SK-N-SH (cell line): ENCODE data around the gene ZBED1. TPM values are rescaled to one million over a fixed set of nuclear protein-coding genes. Genes with fewer than 3 reads are reported as not detected.

Source experiments
- CTCF ChIA-PET: fragments of 300-600, 350-600 bp; formaldehyde crosslinking; extraction: SDS; loops from one replicate; lab custom pipeline; 2021; lab: Yijun Ruan, JAX
- POLR2A ChIA-PET: fragments of 350-600 bp; sonication (Branson Sonifier 250); formaldehyde crosslinking; extraction: SDS; loops from one replicate; lab custom pipeline; 2020; ENCODE audit warnings: antibody characterized with exemption, inconsistent platforms; lab: Yijun Ruan, JAX
- DNase-seq: peaks from one replicate; pipeline ENCODE4 v3.0.0; 2012
- H2AFZ ChIP-seq: fragments of 200-600 bp; sonication (generic); 2 replicates; pipeline ENCODE4 v1.8.1; 2016; ENCODE audit warnings: antibody characterized with exemption, mild to moderate bottlenecking, low read depth
- H3F3A ChIP-seq: fragments of 200-600 bp; sonication (generic); replicated peaks from 2 replicates; pipeline ENCODE3; 2016; ENCODE audit warnings: antibody characterized with exemption, mild to moderate bottlenecking; ENCODE audit not compliant: insufficient read depth
- H3K27ac ChIP-seq, 2 experiments: fragments of 200-500 bp in 1 of 2; fragments of 200-600 bp in 1 of 2; sonication (Bioruptor generic) in 1 of 2; sonication (generic), shearing (Covaris generic) in 1 of 2; 2 replicates each; pipeline versions ENCODE4 v1.5.1 to v1.6.1; 2014 to 2016; ENCODE audit warnings: low read depth in 2 of 2, inconsistent platforms in 1 of 2, low read length in 1 of 2, mild to moderate bottlenecking in 1 of 2, mixed read lengths in 1 of 2
- H3K27me3 ChIP-seq: fragments of 200-600 bp; sonication (generic), shearing (Covaris generic); 2 replicates; pipeline ENCODE4 v1.6.1; 2016; ENCODE audit warnings: mixed run types; ENCODE audit not compliant: insufficient read depth
- H3K36me3 ChIP-seq, 2 experiments: fragments of 200-500 bp in 1 of 2; fragments of 200-600 bp in 1 of 2; sonication (Bioruptor generic) in 1 of 2; sonication (generic) in 1 of 2; replicated peaks in 1 of 2; 2 replicates each; pipeline versions ENCODE3 to v1.5.1; 2014 to 2016; ENCODE audit warnings: low read length in 1 of 2, mild to moderate bottlenecking in 1 of 2; ENCODE audit not compliant: insufficient read depth in 2 of 2, control insufficient read depth in 1 of 2
- H3K4me1 ChIP-seq, 2 experiments: fragments of 200-500 bp in 1 of 2; fragments of 200-600 bp in 1 of 2; sonication (Bioruptor generic) in 1 of 2; sonication (generic), shearing (Covaris generic) in 1 of 2; 2 replicates each; pipeline versions ENCODE4 v1.5.1 to v1.6.1; 2014 to 2016; ENCODE audit warnings: low read depth in 1 of 2, low read length in 1 of 2, mixed run types in 1 of 2; ENCODE audit not compliant: insufficient read depth in 2 of 2, control insufficient read depth in 1 of 2
- H3K4me2 ChIP-seq: fragments of 200-600 bp; sonication (generic), shearing (Covaris generic); 2 replicates; pipeline ENCODE4 v1.6.1; 2017; ENCODE audit warnings: mixed run types
- H3K4me3 ChIP-seq, 2 experiments: fragments of 200-500 bp in 1 of 2; fragments of 200-600 bp in 1 of 2; sonication (Bioruptor generic) in 1 of 2; sonication (generic), shearing (Covaris generic) in 1 of 2; 2 replicates each; pipeline versions ENCODE4 v1.5.1 to v1.8.1; 2014 to 2016; ENCODE audit warnings: low read depth in 2 of 2, inconsistent platforms in 1 of 2, low read length in 1 of 2, mild to moderate bottlenecking in 1 of 2, mixed read lengths in 1 of 2, moderate library complexity in 1 of 2
- H3K79me2 ChIP-seq: fragments of 200-600 bp; sonication (generic); 2 replicates; pipeline ENCODE4 v1.8.1; 2017; ENCODE audit warnings: mild to moderate bottlenecking; ENCODE audit not compliant: insufficient read depth
- H3K9ac ChIP-seq: fragments of 200-600 bp; sonication (generic); 2 replicates; pipeline ENCODE4 v1.6.1; 2017; ENCODE audit warnings: mixed run types
- H3K9me2 ChIP-seq: fragments of 200-600 bp; sonication (generic); 2 replicates; pipeline ENCODE4 v1.6.1; 2017; ENCODE audit warnings: mixed run types
- H3K9me3 ChIP-seq: fragments of 200-600 bp; sonication (generic); 2 replicates; pipeline ENCODE4 v1.6.1; 2017; ENCODE audit warnings: mixed run types, mild to moderate bottlenecking, moderate library complexity
- H4K20me1 ChIP-seq: fragments of 200-600 bp; sonication (generic); 2 replicates; pipeline ENCODE4 v1.6.1; 2017; ENCODE audit warnings: mild to moderate bottlenecking, mixed run types; ENCODE audit not compliant: insufficient read depth
- CHD2 ChIP-seq: fragments of 150-350 bp; IDR thresholded peaks from 2 replicates; pipeline ENCODE4 v1.6.1; 2018; ENCODE audit warnings: low read length; ENCODE audit not compliant: partially characterized antibody
- ELF1 ChIP-seq: IDR thresholded peaks from 2 replicates; pipeline ENCODE4 v1.4.0; 2012
- GABPA ChIP-seq: IDR thresholded peaks from 2 replicates; pipeline ENCODE4 v1.4.0; 2012; ENCODE audit warnings: low read depth, mild to moderate bottlenecking
- MEF2A ChIP-seq: IDR thresholded peaks from 2 replicates; pipeline ENCODE4 v1.4.0; 2012; ENCODE audit warnings: low read depth, borderline replicate concordance
- MXI1 ChIP-seq: IDR thresholded peaks from 2 replicates; pipeline ENCODE4 v1.6.1; 2012; ENCODE audit warnings: mild to moderate bottlenecking, low read depth, low read length, improper control_type of control experiment
- POLR2AphosphoS5 ChIP-seq: IDR thresholded peaks from 2 replicates; pipeline ENCODE4 v1.6.1; 2012; ENCODE audit warnings: low read depth, low read length
- RFX5 ChIP-seq: IDR thresholded peaks from 2 replicates; pipeline ENCODE4 v1.6.1; 2012; ENCODE audit warnings: mild to moderate bottlenecking, improper control_type of control experiment, low read length
- RXRA ChIP-seq: IDR thresholded peaks from 2 replicates; pipeline ENCODE4 v1.4.0; 2012; ENCODE audit warnings: low read depth, mild to moderate bottlenecking, borderline replicate concordance
- SMC3 ChIP-seq: IDR thresholded peaks from 2 replicates; pipeline ENCODE4 v1.6.1; 2012; ENCODE audit warnings: low read depth, low read length, improper control_type of control experiment
- TCF12 ChIP-seq: IDR thresholded peaks from 2 replicates; pipeline ENCODE4 v1.4.0; 2012
- TEAD4 ChIP-seq: IDR thresholded peaks from 2 replicates; pipeline ENCODE4 v1.4.0; 2012; ENCODE audit warnings: mild to moderate bottlenecking, borderline replicate concordance; ENCODE audit not compliant: insufficient read depth
- YY1 ChIP-seq: IDR thresholded peaks from 2 replicates; pipeline ENCODE4 v1.4.0; 2012; ENCODE audit warnings: low read depth, mild to moderate bottlenecking
- WGBS: methylation state at CpG from one replicate; pipeline ENCODE4 v1.1.6; 2017; ENCODE audit warnings: low lambda C conversion rate; 5-methylcytosine and 5-hydroxymethylcytosine counted together
- polyA plus RNA-seq, 3 experiments: library from polyadenylated mRNA; depleted of rRNA; stranded (reverse); fragments of >200 nt; gene quantifications; 2 replicates each; pipeline ENCODE4 v1.2.3, GENCODE V29; 2012
- TF ChIP-seq, protein P1 (sequence below): IDR thresholded peaks from 2 replicates; pipeline ENCODE4 v1.4.0; 2012; ENCODE audit warnings: low read depth
- TF ChIP-seq, protein P2 (sequence below): fragments of 150-350 bp; IDR thresholded peaks from 2 replicates; pipeline ENCODE4 v1.6.1; 2016; ENCODE audit warnings: mild to moderate bottlenecking, low read depth, low read length
- TF ChIP-seq, protein P3 (sequence below): IDR thresholded peaks from 2 replicates; pipeline ENCODE4; 2012
- TF ChIP-seq, protein P4 (sequence below): fragments of 150-350 bp; IDR thresholded peaks from 2 replicates; pipeline ENCODE4 v1.6.1; 2017; ENCODE audit warnings: antibody characterized with exemption, low read length, low read depth, borderline replicate concordance
- TF ChIP-seq, protein P5 (sequence below): IDR thresholded peaks from 2 replicates; pipeline ENCODE4 v1.4.0; 2012; ENCODE audit warnings: low read depth, borderline replicate concordance
- TF ChIP-seq, protein P6 (sequence below): fragments of 200-600 bp; sonication (generic); IDR thresholded peaks from 2 replicates; pipeline ENCODE4 v1.6.1; 2017; ENCODE audit warnings: antibody characterized with exemption, mild to moderate bottlenecking, moderate library complexity

Gene ZBED1
- polyA plus RNA-seq, 1 of the 3 experiments (the other 2 are of a cell fraction), result 16.7 TPM

DNA sequence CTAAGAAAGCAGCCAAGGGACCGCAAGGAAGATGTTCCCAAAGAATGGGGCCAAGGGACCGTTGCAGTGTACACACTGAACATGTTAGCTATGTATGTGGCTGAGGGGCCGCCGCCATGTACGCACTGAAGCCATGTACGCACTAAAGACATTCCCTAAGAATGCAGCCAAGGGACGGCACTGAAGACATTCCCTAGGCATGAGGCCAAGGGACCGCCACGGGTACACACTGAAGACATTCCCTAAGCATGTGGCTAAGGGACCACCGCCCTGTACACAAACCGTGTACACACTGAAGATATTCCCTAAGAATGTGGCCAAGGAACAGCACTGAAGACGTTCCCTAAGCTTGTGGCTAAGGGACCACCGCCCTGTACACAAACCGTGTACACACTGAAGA, 54.0 kb downstream of the ZBED1 start:
- CTCF ChIA-PET, result no interaction called here

More for the DNA sequence above, 54.0 kb downstream of the ZBED1 start:
- no peaks in the 10 kb centered on the region for H4K20me1 ChIP-seq
- no peaks in the 10 kb centered on the region for H3F3A ChIP-seq
- no peaks in the 10 kb centered on the region for H3K27me3 ChIP-seq
- no peaks in the 10 kb centered on the region for H3K36me3 ChIP-seq
- DNase-seq, result no peak
- WGBS, result 93% methylated on average over 12 of the region's 14 CpGs
- H3K9me2 ChIP-seq, result no peaks in the 10 kb centered on the region
- H3K27ac ChIP-seq, result no peak overlapping the region
- POLR2A ChIA-PET, result no interaction called here
- H2AFZ ChIP-seq, result no peak overlapping the region
- no peak overlapping the region for H3K4me2 ChIP-seq
- TF ChIP-seq, protein P1, sequence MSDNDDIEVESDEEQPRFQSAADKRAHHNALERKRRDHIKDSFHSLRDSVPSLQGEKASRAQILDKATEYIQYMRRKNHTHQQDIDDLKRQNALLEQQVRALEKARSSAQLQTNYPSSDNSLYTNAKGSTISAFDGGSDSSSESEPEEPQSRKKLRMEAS, result no peak
- TF ChIP-seq POLR2AphosphoS5 (no peak), YY1 (no peak), TCF12 (no peak), ELF1 (no peak), CHD2 (no peak), RFX5 (no peak), RXRA (no peak), GABPA (no peak), TEAD4 (no peak), SMC3 (no peak), MXI1 (no peak), MEF2A (no peak)
- TF ChIP-seq, protein P2, sequence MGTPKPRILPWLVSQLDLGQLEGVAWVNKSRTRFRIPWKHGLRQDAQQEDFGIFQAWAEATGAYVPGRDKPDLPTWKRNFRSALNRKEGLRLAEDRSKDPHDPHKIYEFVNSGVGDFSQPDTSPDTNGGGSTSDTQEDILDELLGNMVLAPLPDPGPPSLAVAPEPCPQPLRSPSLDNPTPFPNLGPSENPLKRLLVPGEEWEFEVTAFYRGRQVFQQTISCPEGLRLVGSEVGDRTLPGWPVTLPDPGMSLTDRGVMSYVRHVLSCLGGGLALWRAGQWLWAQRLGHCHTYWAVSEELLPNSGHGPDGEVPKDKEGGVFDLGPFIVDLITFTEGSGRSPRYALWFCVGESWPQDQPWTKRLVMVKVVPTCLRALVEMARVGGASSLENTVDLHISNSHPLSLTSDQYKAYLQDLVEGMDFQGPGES, result no peak
- TF ChIP-seq, protein P3, sequence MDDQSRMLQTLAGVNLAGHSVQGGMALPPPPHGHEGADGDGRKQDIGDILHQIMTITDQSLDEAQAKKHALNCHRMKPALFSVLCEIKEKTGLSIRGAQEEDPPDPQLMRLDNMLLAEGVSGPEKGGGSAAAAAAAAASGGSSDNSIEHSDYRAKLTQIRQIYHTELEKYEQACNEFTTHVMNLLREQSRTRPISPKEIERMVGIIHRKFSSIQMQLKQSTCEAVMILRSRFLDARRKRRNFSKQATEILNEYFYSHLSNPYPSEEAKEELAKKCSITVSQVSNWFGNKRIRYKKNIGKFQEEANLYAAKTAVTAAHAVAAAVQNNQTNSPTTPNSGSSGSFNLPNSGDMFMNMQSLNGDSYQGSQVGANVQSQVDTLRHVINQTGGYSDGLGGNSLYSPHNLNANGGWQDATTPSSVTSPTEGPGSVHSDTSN, result no peak
- TF ChIP-seq, protein P4, sequence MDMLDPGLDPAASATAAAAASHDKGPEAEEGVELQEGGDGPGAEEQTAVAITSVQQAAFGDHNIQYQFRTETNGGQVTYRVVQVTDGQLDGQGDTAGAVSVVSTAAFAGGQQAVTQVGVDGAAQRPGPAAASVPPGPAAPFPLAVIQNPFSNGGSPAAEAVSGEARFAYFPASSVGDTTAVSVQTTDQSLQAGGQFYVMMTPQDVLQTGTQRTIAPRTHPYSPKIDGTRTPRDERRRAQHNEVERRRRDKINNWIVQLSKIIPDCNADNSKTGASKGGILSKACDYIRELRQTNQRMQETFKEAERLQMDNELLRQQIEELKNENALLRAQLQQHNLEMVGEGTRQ, result no peak
- TF ChIP-seq, protein P5, sequence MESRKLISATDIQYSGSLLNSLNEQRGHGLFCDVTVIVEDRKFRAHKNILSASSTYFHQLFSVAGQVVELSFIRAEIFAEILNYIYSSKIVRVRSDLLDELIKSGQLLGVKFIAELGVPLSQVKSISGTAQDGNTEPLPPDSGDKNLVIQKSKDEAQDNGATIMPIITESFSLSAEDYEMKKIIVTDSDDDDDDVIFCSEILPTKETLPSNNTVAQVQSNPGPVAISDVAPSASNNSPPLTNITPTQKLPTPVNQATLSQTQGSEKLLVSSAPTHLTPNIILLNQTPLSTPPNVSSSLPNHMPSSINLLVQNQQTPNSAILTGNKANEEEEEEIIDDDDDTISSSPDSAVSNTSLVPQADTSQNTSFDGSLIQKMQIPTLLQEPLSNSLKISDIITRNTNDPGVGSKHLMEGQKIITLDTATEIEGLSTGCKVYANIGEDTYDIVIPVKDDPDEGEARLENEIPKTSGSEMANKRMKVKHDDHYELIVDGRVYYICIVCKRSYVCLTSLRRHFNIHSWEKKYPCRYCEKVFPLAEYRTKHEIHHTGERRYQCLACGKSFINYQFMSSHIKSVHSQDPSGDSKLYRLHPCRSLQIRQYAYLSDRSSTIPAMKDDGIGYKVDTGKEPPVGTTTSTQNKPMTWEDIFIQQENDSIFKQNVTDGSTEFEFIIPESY, result no peak
- TF ChIP-seq, protein P6, sequence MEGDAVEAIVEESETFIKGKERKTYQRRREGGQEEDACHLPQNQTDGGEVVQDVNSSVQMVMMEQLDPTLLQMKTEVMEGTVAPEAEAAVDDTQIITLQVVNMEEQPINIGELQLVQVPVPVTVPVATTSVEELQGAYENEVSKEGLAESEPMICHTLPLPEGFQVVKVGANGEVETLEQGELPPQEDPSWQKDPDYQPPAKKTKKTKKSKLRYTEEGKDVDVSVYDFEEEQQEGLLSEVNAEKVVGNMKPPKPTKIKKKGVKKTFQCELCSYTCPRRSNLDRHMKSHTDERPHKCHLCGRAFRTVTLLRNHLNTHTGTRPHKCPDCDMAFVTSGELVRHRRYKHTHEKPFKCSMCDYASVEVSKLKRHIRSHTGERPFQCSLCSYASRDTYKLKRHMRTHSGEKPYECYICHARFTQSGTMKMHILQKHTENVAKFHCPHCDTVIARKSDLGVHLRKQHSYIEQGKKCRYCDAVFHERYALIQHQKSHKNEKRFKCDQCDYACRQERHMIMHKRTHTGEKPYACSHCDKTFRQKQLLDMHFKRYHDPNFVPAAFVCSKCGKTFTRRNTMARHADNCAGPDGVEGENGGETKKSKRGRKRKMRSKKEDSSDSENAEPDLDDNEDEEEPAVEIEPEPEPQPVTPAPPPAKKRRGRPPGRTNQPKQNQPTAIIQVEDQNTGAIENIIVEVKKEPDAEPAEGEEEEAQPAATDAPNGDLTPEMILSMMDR, result no peak
- TF ChIP-seq, all 33 proteins: peak for 0
- no peaks in the 10 kb centered on the region for H3K4me1 ChIP-seq
- peaks cover 23% of the 10 kb centered on the region for H3K79me2 ChIP-seq
- H3K9me3 ChIP-seq, result no peaks in the 10 kb centered on the region
- no peak overlapping the region for H3K9ac ChIP-seq
- H3K4me3 ChIP-seq, result no peak overlapping the region
